Inferior parietal cortex (tissue), 1 donor: ENCODE data around the gene FBRS.

Experiments used
- DNase-seq: peaks from one replicate; pipeline ENCODE4 v3.0.0-alpha.2; 2016; ENCODE audit errors: extremely low spot score

FBRS gene

GRCh38 chr16:30644334-30644830 is 13.8 kb upstream of the FBRS start:
- DNase-seq, result no peak

GRCh38 chr16:30645727-30646126 is 12.5 kb upstream of the FBRS start:
- no peak for DNase-seq

GRCh38 chr16:30647274-30647571 is 11.0 kb upstream of the FBRS start:
- no peak for DNase-seq

GRCh38 chr16:30649725-30650368 is 8.4 kb upstream of the FBRS start:
- DNase-seq, result no peak

- peak; percentile 99 for DNase-seq
These were observed 7.7 kb upstream of the FBRS start, which contains the start of gene PRR14 for GRCh38 chr16:30650369-30651123. Gene PRR14, plus strand, starts transcription at chr16:30650960. Its CDS starts 686 bp downstream, at chr16:30651646.

- DNase-seq, result peak; percentile 33
These were observed 6.9 kb upstream of the FBRS start for GRCh38 chr16:30651124-30652004.

GRCh38 chr16:30652005-30652296 is 6.3 kb upstream of the FBRS start:
- DNase-seq, result no peak

- DNase-seq, result no peak
These were observed 5.5 kb upstream of the FBRS start for GRCh38 chr16:30652718-30653117.

GRCh38 chr16:30654856-30655255 is 3.4 kb upstream of the FBRS start:
- no peak for DNase-seq

- DNase-seq, result no peak
These were observed 2.4 kb upstream of the FBRS start for GRCh38 chr16:30655815-30656347.

- DNase-seq, result no peak
These were observed 1.8 kb upstream of the FBRS start for GRCh38 chr16:30656388-30656787.

- DNase-seq, result no peak
These were observed 1.0 kb upstream of the FBRS start for GRCh38 chr16:30656974-30657865.

GRCh38 chr16:30658731-30659506 is 688 bp downstream of the FBRS start:
- peak; percentile 97 for DNase-seq

GRCh38 chr16:30659507-30660423 is 1.5 kb downstream of the FBRS start:
- no peak for DNase-seq

- DNase-seq, result no peak
These were observed 2.4 kb downstream of the FBRS start for GRCh38 chr16:30660424-30661261.

- DNase-seq, result no peak
These were observed 4.2 kb downstream of the FBRS start for GRCh38 chr16:30662449-30662848.

GRCh38 chr16:30663038-30663437 is 4.8 kb downstream of the FBRS start:
- DNase-seq, result no peak

GRCh38 chr16:30663820-30664219 is 5.6 kb downstream of the FBRS start:
- no peak for DNase-seq
